Left lung (tissue), 10 donors: ENCODE results near the gene HNRNPAB. TPM values are rescaled to one million over a fixed set of nuclear protein-coding genes. Genes with fewer than 3 reads are reported as not detected.
"Not testable (repeated sequence)": the region's sequence is repeated elsewhere in the genome, so short reads cannot be mapped to it uniquely, and the experiment has no call there.

Source experiments
- ATAC-seq: fragments of 200-7000 bp; cut with Tn5 transposase; one replicate; pipeline ENCODE4 v1.9.1; 2020; ENCODE audit warnings: moderate library complexity
- DNase-seq, 4 donors: peaks; one replicate each; pipeline ENCODE4 v3.0.0-alpha.2; 2013 to 2020
- H3K27ac ChIP-seq, 2 donors: fragments of 200-600 bp; sonication (generic) in 1 of 2; one replicate each; pipeline versions ENCODE4 v1.5.0 to v1.8.0; 2020 to 2021
- H3K27me3 ChIP-seq, 2 donors: fragments of 200-600 bp; sonication (generic) in 1 of 2; one replicate each; pipeline versions ENCODE4 v1.5.0 to v1.8.0; 2020 to 2021
- H3K36me3 ChIP-seq, 2 donors: fragments of 200-600 bp; sonication (generic) in 1 of 2; one replicate each; pipeline versions ENCODE4 v1.5.0 to v1.8.0; 2020 to 2021
- H3K4me1 ChIP-seq, 2 donors: fragments of 200-600 bp; one replicate each; pipeline ENCODE4 v1.8.0; 2021
- H3K4me3 ChIP-seq, 2 donors: fragments of 200-600 bp; sonication (generic) in 1 of 2; one replicate each; pipeline versions ENCODE4 v1.5.0 to v1.8.0; 2020 to 2021; ENCODE audit warnings: mild to moderate bottlenecking in 1 of 2
- H3K9me3 ChIP-seq, 2 donors: fragments of 200-600 bp; sonication (generic) in 1 of 2; one replicate each; pipeline versions ENCODE4 v1.5.0 to v1.8.0; 2020 to 2021
- intact Hi-C, 2 donors: fragments of 100-400 bp; cut with DNase I; formaldehyde crosslinking; loops; one replicate each; pipeline versions ENCODE4 v1.11.2 to v1.14.2; 2022
- polyA plus RNA-seq, 6 donors: library from polyadenylated mRNA; unstranded; fragments of 120-200 nt; gene quantifications; one replicate each; pipeline ENCODE4 v1.2.1, GENCODE V29; 2013; ENCODE audit not compliant: insufficient read length in 6 of 6
- total RNA-seq, 2 donors: library from RNA; stranded (reverse); fragmentation: NEBNext Ultra II Directional; extraction: Animal tissue kit (Norgen Biotek cat#: 25700); gene quantifications; one replicate each; pipeline ENCODE4 v1.2.1, GENCODE V29; 2021
- TF ChIP-seq, protein P1 (sequence below), 2 donors: fragments of 200-600 bp; sonication (generic) in 1 of 2; IDR thresholded peaks; one replicate each; pipeline versions ENCODE4 v1.5.0 to v1.8.0; 2021; ENCODE audit warnings: antibody characterized with exemption in 2 of 2
- donor health status: DM: no; HTN: yes; CAD: no.
- donor health status: DM: no; HTN: no; CAD: no.

The HNRNPAB gene
- total and polyA plus RNA-seq, 8 donors = 113 to 178 (median 127) TPM

- DNase-seq (no peak), ATAC-seq (no peak)
- peaks cover 0 to 21% of the 10 kb centered on the region in 2 donors for H3K27me3 ChIP-seq
- H3K9me3 ChIP-seq = no peaks in the 10 kb centered on the region
- TF ChIP-seq, protein P1, sequence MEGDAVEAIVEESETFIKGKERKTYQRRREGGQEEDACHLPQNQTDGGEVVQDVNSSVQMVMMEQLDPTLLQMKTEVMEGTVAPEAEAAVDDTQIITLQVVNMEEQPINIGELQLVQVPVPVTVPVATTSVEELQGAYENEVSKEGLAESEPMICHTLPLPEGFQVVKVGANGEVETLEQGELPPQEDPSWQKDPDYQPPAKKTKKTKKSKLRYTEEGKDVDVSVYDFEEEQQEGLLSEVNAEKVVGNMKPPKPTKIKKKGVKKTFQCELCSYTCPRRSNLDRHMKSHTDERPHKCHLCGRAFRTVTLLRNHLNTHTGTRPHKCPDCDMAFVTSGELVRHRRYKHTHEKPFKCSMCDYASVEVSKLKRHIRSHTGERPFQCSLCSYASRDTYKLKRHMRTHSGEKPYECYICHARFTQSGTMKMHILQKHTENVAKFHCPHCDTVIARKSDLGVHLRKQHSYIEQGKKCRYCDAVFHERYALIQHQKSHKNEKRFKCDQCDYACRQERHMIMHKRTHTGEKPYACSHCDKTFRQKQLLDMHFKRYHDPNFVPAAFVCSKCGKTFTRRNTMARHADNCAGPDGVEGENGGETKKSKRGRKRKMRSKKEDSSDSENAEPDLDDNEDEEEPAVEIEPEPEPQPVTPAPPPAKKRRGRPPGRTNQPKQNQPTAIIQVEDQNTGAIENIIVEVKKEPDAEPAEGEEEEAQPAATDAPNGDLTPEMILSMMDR (IDR thresholded peaks at IDR 0.05) = no peak
- H3K27ac ChIP-seq = no peak overlapping the region
- no peak overlapping the region for H3K4me3 ChIP-seq
- intact Hi-C loops = no loop called here
- H3K4me1 ChIP-seq = no peaks in the 10 kb centered on the region
- no peaks in the 10 kb centered on the region for H3K36me3 ChIP-seq
These were observed 10.3 kb upstream of the HNRNPAB start for GRCh38 chr5:178194026-178194425.

GRCh38 chr5:178196281-178196812, 8.0 kb upstream of the HNRNPAB start:
- Histone ChIP-seq H3K27me3 (peaks cover 0 to 21% of the 10 kb centered on the region in 2 donors), H3K4me3 (no peak overlapping the region), H3K27ac (no peak overlapping the region), H3K4me1 (peaks cover 0 to 1% of the 10 kb centered on the region in 2 donors), H3K36me3 (no peaks in the 10 kb centered on the region), H3K9me3 (no peaks in the 10 kb centered on the region)
- DNase-seq = no peak
- no peak for ATAC-seq
- intact Hi-C loops = no loop called here
- TF ChIP-seq, protein P1 (IDR thresholded peaks at IDR 0.05) = no peak

DNA sequence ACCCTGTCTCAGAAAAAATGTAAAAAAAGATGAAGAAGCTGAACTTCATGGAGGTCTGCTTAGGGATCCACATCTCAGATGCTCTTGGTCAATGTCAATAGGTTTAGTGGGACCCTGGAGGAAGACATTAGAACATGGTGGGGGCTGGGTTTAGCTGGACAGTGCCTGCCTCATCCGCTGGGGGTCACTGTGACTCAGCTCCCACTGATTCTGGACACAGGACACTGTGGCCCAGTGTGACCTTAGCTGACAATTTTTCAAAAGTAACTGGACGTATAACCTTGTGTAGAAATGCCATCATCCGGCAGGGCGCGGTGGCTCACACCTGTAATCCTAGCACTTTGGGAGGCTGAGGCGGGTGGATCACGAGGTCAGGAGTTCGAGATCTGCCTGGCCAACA, 7.3 kb upstream of the HNRNPAB start:
- H3K4me1 ChIP-seq = peaks cover 0 to 8% of the 10 kb centered on the region in 2 donors
- no peaks in the 10 kb centered on the region for H3K9me3 ChIP-seq
- TF ChIP-seq, protein P1 (IDR thresholded peaks at IDR 0.05) = peak in 1 of 2 donors; percentile 29
- peak; percentile 58 for ATAC-seq
- no peak for DNase-seq
- H3K4me3 ChIP-seq = no peak overlapping the region
- H3K36me3 ChIP-seq = no peaks in the 10 kb centered on the region
- no peak overlapping the region for H3K27ac ChIP-seq
- intact Hi-C loops = no loop called here
- H3K27me3 ChIP-seq = peaks cover 0 to 21% of the 10 kb centered on the region in 2 donors

GRCh38 chr5:178198151-178198550, 6.2 kb upstream of the HNRNPAB start:
- H3K36me3 ChIP-seq, H3K4me3 ChIP-seq, H3K9me3 ChIP-seq, H3K27ac ChIP-seq, ATAC-seq, intact Hi-C loops, DNase-seq: not testable (repeated sequence)
- peaks cover 0 to 14% of the 10 kb centered on the region in 2 donors for H3K4me1 ChIP-seq
- H3K27me3 ChIP-seq = peaks cover 0 to 19% of the 10 kb centered on the region in 2 donors

- Histone ChIP-seq H3K36me3 (no peaks in the 10 kb centered on the region), H3K4me3 (no peak overlapping the region), H3K27me3 (peaks cover 0 to 14% of the 10 kb centered on the region in 2 donors), H3K9me3 (no peaks in the 10 kb centered on the region), H3K4me1 (peaks cover 0 to 16% of the 10 kb centered on the region in 2 donors), H3K27ac (no peak overlapping the region)
- ATAC-seq (no peak), DNase-seq (no peak)
- TF ChIP-seq, protein P1 (IDR thresholded peaks at IDR 0.05) = no peak
- intact Hi-C loops = no loop called here
These were observed 5.6 kb upstream of the HNRNPAB start for GRCh38 chr5:178198706-178199105.
